ENCODE results near the gene CALML5. TPM values are rescaled to one million over a fixed set of nuclear protein-coding genes. Genes with fewer than 3 reads are reported as not detected.
A peak's percentile ranks its signal among the peaks of the same experiment; 100 is the strongest.

CALML5 gene
- total and polyA plus RNA-seq, 2 experiments from 2014 or later = not detected

GRCh38 chr10:5467207-5467535 lies 32.2 kb downstream of the CALML5 start:
- no peaks in the 10 kb centered on the region for H3K36me3 ChIP-seq (ENCODE audit: low read depth)
- H3K4me2 ChIP-seq (ENCODE audit: unreplicated experiment) = no peak overlapping the region
- no peak for TF ChIP-seq EZH2 (IDR thresholded peaks at IDR 0.05; ENCODE audit: insufficient read depth, poor library complexity, severe bottlenecking)
- TF ChIP-seq EZH2phosphoT487 (IDR thresholded peaks at IDR 0.05; ENCODE audit: insufficient read depth, low read depth) = no peak

GRCh38 chr10:5466451-5467206 lies 32.7 kb downstream of the CALML5 start:
- Histone ChIP-seq H3K9me2 (ENCODE audit: insufficient read depth) (no peaks in the 10 kb centered on the region), H3K27me3 (replicated peaks; ENCODE audit: insufficient read depth) (no peaks in the 10 kb centered on the region), H3K9ac (no peak overlapping the region), H3K4me1 (ENCODE audit: insufficient read depth) (peaks cover 22% of the 10 kb centered on the region), H3K27ac (no peak overlapping the region), H3F3A (ENCODE audit: insufficient read depth) (peaks cover 15% of the 10 kb centered on the region), H3K36me3 (ENCODE audit: low read depth) (no peaks in the 10 kb centered on the region), H4K20me1 (ENCODE audit: insufficient read depth) (no peaks in the 10 kb centered on the region), H2AFZ (peak overlapping the region; percentile 57), H3K4me3 (no peak overlapping the region), H3K9me3 (ENCODE audit: low read depth) (no peaks in the 10 kb centered on the region), H3K4me2 (ENCODE audit: unreplicated experiment) (no peak overlapping the region), H3K79me2 (ENCODE audit: insufficient read depth) (no peaks in the 10 kb centered on the region)
- no peak for TF ChIP-seq EZH2phosphoT487 (IDR thresholded peaks at IDR 0.05; ENCODE audit: insufficient read depth, low read depth)
- TF ChIP-seq EZH2 (IDR thresholded peaks at IDR 0.05; ENCODE audit: insufficient read depth, poor library complexity, severe bottlenecking) = no peak
- WGBS, 2 experiments (ENCODE audit: low coverage in 1 of 2, low lambda C conversion rate in 2 of 2, missing lambda C conversion rate in 2 of 2) = 35 to 42% methylated on average over 16 to 18 of the region's 18 CpGs
- in situ Hi-C loops (cut with MboI) = no loop called here
- DNase-seq = peak; percentile 61

More at GRCh38 chr10:5467207-5467535, 32.2 kb downstream of the CALML5 start:
- Histone ChIP-seq H3K9me3 (ENCODE audit: low read depth) (no peaks in the 10 kb centered on the region), H3K4me3 (no peak overlapping the region), H3K27me3 (replicated peaks; ENCODE audit: insufficient read depth) (no peaks in the 10 kb centered on the region), H3K79me2 (ENCODE audit: insufficient read depth) (no peaks in the 10 kb centered on the region), H3F3A (ENCODE audit: insufficient read depth) (peaks cover 11% of the 10 kb centered on the region), H3K9me2 (ENCODE audit: insufficient read depth) (no peaks in the 10 kb centered on the region), H3K4me1 (ENCODE audit: insufficient read depth) (peaks cover 17% of the 10 kb centered on the region), H4K20me1 (ENCODE audit: insufficient read depth) (no peaks in the 10 kb centered on the region), H3K27ac (no peak overlapping the region), H2AFZ (peak overlapping the region; percentile 57; the same call in 1 of the 2 replicates), H3K9ac (no peak overlapping the region)
- WGBS, 2 experiments (ENCODE audit: low coverage in 1 of 2, low lambda C conversion rate in 2 of 2, missing lambda C conversion rate in 2 of 2) = 51 to 54% methylated on average over 8 of the region's 8 CpGs
- in situ Hi-C loops (cut with MboI) = no loop called here
- peak; percentile 8 for DNase-seq

- TF ChIP-seq EZH2phosphoT487 (IDR thresholded peaks at IDR 0.05; ENCODE audit: insufficient read depth, low read depth) (no peak), EZH2 (IDR thresholded peaks at IDR 0.05; ENCODE audit: insufficient read depth, poor library complexity, severe bottlenecking) (no peak)
- in situ Hi-C loops (cut with MboI) = no loop called here
- H3F3A ChIP-seq (ENCODE audit: insufficient read depth) = peaks cover 21% of the 10 kb centered on the region
- no peak overlapping the region for H3K9ac ChIP-seq
- peak overlapping the region; percentile 57 for H2AFZ ChIP-seq
- no peak for DNase-seq
- no peaks in the 10 kb centered on the region for H3K27me3 ChIP-seq (replicated peaks; ENCODE audit: insufficient read depth)
- WGBS, 2 experiments (ENCODE audit: low coverage in 1 of 2, low lambda C conversion rate in 2 of 2, missing lambda C conversion rate in 2 of 2) = 81 to 84% methylated on average over 11 to 12 of the region's 12 CpGs
- no peaks in the 10 kb centered on the region for H3K9me2 ChIP-seq (ENCODE audit: insufficient read depth)
- no peaks in the 10 kb centered on the region for H4K20me1 ChIP-seq (ENCODE audit: insufficient read depth)
- H3K36me3 ChIP-seq (ENCODE audit: low read depth) = no peaks in the 10 kb centered on the region
- peaks cover 26% of the 10 kb centered on the region for H3K4me1 ChIP-seq (ENCODE audit: insufficient read depth)
- no peak overlapping the region for H3K4me3 ChIP-seq
- H3K9me3 ChIP-seq (ENCODE audit: low read depth) = no peaks in the 10 kb centered on the region
- H3K4me2 ChIP-seq (ENCODE audit: unreplicated experiment) = no peak overlapping the region
- no peaks in the 10 kb centered on the region for H3K79me2 ChIP-seq (ENCODE audit: insufficient read depth)
- H3K27ac ChIP-seq = no peak overlapping the region
These were observed 33.4 kb downstream of the CALML5 start for GRCh38 chr10:5465976-5466450.

DNA sequence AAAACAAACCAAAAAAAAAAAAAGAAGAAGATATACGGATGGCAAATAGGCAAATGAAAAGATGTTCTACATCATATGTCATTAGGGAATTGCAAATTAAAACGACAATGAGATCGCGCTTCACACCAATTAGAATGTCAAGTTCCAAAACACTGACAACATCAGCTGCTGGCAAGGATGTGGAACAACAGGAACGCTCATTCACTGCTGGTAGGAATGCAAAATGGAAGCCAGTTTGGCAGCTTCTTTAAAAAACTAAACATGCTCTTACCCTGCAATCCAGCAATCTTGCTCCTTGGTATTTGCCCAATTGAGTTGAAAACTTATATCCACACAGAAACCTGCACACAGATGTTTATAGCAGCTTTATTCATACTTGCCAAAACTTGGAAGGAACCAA lies 34.8 kb downstream of the CALML5 start:
- H3K4me2 ChIP-seq (ENCODE audit: unreplicated experiment) = no peak overlapping the region
- H4K20me1 ChIP-seq (ENCODE audit: insufficient read depth) = no peaks in the 10 kb centered on the region
- H3K27ac ChIP-seq = no peak overlapping the region
- H3K27me3 ChIP-seq (replicated peaks; ENCODE audit: insufficient read depth) = no peaks in the 10 kb centered on the region
- TF ChIP-seq EZH2phosphoT487 (IDR thresholded peaks at IDR 0.05; ENCODE audit: insufficient read depth, low read depth) (no peak), EZH2 (IDR thresholded peaks at IDR 0.05; ENCODE audit: insufficient read depth, poor library complexity, severe bottlenecking) (no peak)
- no peak overlapping the region for H3K9ac ChIP-seq
- peak; percentile 28 for DNase-seq
- peaks cover 26% of the 10 kb centered on the region for H3K4me1 ChIP-seq (ENCODE audit: insufficient read depth)
- no peak overlapping the region for H2AFZ ChIP-seq
- no peaks in the 10 kb centered on the region for H3K9me3 ChIP-seq (ENCODE audit: low read depth)
- peaks cover 34% of the 10 kb centered on the region for H3F3A ChIP-seq (ENCODE audit: insufficient read depth)
- in situ Hi-C loops (cut with MboI) = no loop called here
- no peaks in the 10 kb centered on the region for H3K79me2 ChIP-seq (ENCODE audit: insufficient read depth)
- H3K36me3 ChIP-seq (ENCODE audit: low read depth) = peaks cover 1% of the 10 kb centered on the region; the same call in 1 of the 2 replicates
- no peaks in the 10 kb centered on the region for H3K9me2 ChIP-seq (ENCODE audit: insufficient read depth)
- no peak overlapping the region for H3K4me3 ChIP-seq
- WGBS, 2 experiments (ENCODE audit: low coverage in 1 of 2, low lambda C conversion rate in 2 of 2, missing lambda C conversion rate in 2 of 2) = 18 to 21% methylated on average over 5 of the region's 5 CpGs
